Astrocyte (in vitro differentiated cells and primary cell): ENCODE data around the gene CDC37L1. TPM values are rescaled to one million over a fixed set of nuclear protein-coding genes. Genes with fewer than 3 reads are reported as not detected.

Experiments used
- DNase-seq: peaks from one replicate; pipeline ENCODE4 v3.0.0-alpha.2; 2010; ENCODE audit warnings: low read depth
- FAIRE-seq: peaks from 2 replicates; lab custom pipeline; 2011; peaks lifted over from hg19 to GRCh38; lab: Jason Lieb, UNC
- H2AFZ ChIP-seq: 2 replicates; pipeline ENCODE4 v1.6.0; 2012; ENCODE audit warnings: low read depth, low read length, inconsistent platforms
- H3K27ac ChIP-seq: 2 replicates; pipeline ENCODE4 v1.5.1; 2011; ENCODE audit warnings: low read depth, low read length, inconsistent platforms
- H3K27me3 ChIP-seq: 2 replicates; pipeline ENCODE4 v1.6.0; 2011; ENCODE audit warnings: low read length, inconsistent platforms; ENCODE audit not compliant: insufficient read depth
- H3K36me3 ChIP-seq: 2 replicates; pipeline ENCODE4 v1.5.1; 2011; ENCODE audit warnings: low read length, inconsistent platforms; ENCODE audit not compliant: insufficient read depth
- H3K4me1 ChIP-seq: 2 replicates; pipeline ENCODE4 v1.5.1; 2011; ENCODE audit warnings: low read length, inconsistent platforms; ENCODE audit not compliant: insufficient read depth
- H3K4me2 ChIP-seq: 2 replicates; pipeline ENCODE4 v1.6.0; 2012; ENCODE audit warnings: low read length, inconsistent platforms
- H3K4me3 ChIP-seq: 2 replicates; pipeline ENCODE4 v1.5.1; 2011; ENCODE audit warnings: low read depth, mild to moderate bottlenecking, low read length, inconsistent platforms; ENCODE audit not compliant: insufficient read depth
- H3K79me2 ChIP-seq: 2 replicates; pipeline ENCODE4 v1.6.0; 2012; ENCODE audit warnings: mild to moderate bottlenecking, low read length, inconsistent platforms; ENCODE audit not compliant: insufficient read depth
- H3K9ac ChIP-seq: 2 replicates; pipeline ENCODE4 v1.6.0; 2012; ENCODE audit warnings: mild to moderate bottlenecking, low read length, inconsistent platforms
- H3K9me3 ChIP-seq: 2 replicates; pipeline ENCODE4 v1.5.1; 2012; ENCODE audit warnings: low read depth, mild to moderate bottlenecking, low read length, inconsistent platforms; ENCODE audit not compliant: insufficient read depth
- H4K20me1 ChIP-seq: 2 replicates; pipeline ENCODE4 v1.6.0; 2012; ENCODE audit warnings: low read length, inconsistent platforms; ENCODE audit not compliant: insufficient read depth
- H3K27ac Mint-ChIP-seq: one replicate; pipeline ENCODE4 v1.8.0; 2021; ENCODE audit warnings: mild to moderate bottlenecking, mixed read lengths; ENCODE audit not compliant: unreplicated experiment
- H3K27me3 Mint-ChIP-seq: one replicate; pipeline ENCODE4 v1.8.0; 2021; ENCODE audit warnings: low read depth, mixed read lengths; ENCODE audit not compliant: unreplicated experiment
- H3K36me3 Mint-ChIP-seq: one replicate; pipeline ENCODE4 v1.8.0; 2021; ENCODE audit warnings: low read depth, mixed read lengths; ENCODE audit not compliant: unreplicated experiment
- H3K4me1 Mint-ChIP-seq: one replicate; pipeline ENCODE4 v1.8.0; 2021; ENCODE audit warnings: low read depth, mixed read lengths; ENCODE audit not compliant: unreplicated experiment
- H3K4me3 Mint-ChIP-seq: one replicate; pipeline ENCODE4 v1.8.0; 2021; ENCODE audit warnings: mild to moderate bottlenecking, moderate library complexity, mixed read lengths; ENCODE audit not compliant: unreplicated experiment
- H3K9me3 Mint-ChIP-seq: one replicate; pipeline ENCODE4 v1.8.0; 2021; ENCODE audit warnings: mild to moderate bottlenecking, mixed read lengths; ENCODE audit not compliant: unreplicated experiment
- CTCF ChIP-seq: IDR thresholded peaks from 2 replicates; pipeline ENCODE4 v1.5.1; 2011; ENCODE audit warnings: low read depth, mild to moderate bottlenecking, inconsistent platforms, low read length, moderate library complexity; ENCODE audit not compliant: insufficient read depth
- EZH2 ChIP-seq: IDR thresholded peaks from 2 replicates; pipeline ENCODE4 v1.6.1; 2012; ENCODE audit warnings: mild to moderate bottlenecking, low read length, inconsistent platforms; ENCODE audit not compliant: insufficient read depth
- total RNA-seq: library from RNA; stranded (reverse); gene quantifications from 2 replicates; pipeline ENCODE4 v1.2.1, GENCODE V29; 2021

Gene CDC37L1
- total RNA-seq, 1 donor from 2014 or later, result 16.1 TPM

DNA sequence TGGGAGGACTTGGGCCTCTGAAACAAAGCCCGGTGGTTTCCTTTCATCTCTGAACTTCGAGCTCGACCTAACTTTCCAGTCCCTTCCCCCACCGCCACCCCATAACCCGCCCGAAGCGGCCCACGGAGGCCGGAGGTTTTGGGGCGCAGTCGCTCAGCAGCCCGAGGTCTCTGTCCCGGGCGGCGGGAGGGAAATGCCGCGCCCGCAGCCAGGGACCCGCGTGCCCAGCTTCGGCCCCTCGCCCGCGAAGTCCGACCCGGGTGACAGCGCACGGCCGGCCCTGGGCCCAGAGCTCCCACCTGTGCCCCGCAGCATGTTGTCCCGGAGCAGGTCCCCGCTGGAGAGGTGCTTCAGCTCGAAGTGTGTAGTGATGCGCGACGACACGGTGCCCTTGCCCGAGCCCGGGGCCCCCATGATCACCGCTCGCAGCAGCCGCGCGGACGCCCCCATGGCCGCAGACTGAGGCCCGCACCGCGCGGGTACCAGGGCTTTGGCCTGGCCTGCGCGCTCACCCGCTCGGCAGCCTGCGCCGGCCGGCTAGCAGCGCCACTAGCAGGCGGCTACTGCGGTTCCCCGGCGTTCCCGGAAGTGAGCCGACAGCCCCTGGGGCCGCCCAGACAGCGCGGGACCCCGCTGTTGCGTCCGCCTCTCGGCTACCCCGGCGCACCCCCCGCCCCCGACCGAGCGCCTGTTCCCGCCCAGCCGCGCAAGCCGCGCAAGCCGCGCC is 61.4 kb downstream of the CDC37L1 start, which contains the start of gene AK3:
TSS of gene AK3 (minus strand) at position 565 of the 727 bp plus-strand sequence. CDS start at position 450, 115 bp downstream.
- H3K36me3 Mint-ChIP-seq, result peaks cover 3% of the 10 kb centered on the region
- FAIRE-seq (no peak), DNase-seq (peak; percentile 74)
- peak within 1 kb of the TSS; percentile 87 for H3K4me3 Mint-ChIP-seq
- Histone ChIP-seq H3K27me3 (no peaks in the 10 kb centered on the region), H3K4me2 (peak within 1 kb of the TSS; percentile 94), H3K36me3 (no peaks in the 10 kb centered on the region), H4K20me1 (peaks cover 8% of the 10 kb centered on the region), H3K9me3 (no peaks in the 10 kb centered on the region), H3K27ac (peak within 1 kb of the TSS; percentile 53), H3K79me2 (peaks cover 45% of the 10 kb centered on the region), H3K4me1 (no peaks in the 10 kb centered on the region), H3K9ac (peak within 1 kb of the TSS; percentile 86), H2AFZ (peak within 1 kb of the TSS; percentile 89), H3K4me3 (peak within 1 kb of the TSS; percentile 77)
- H3K27me3 Mint-ChIP-seq, result no peaks in the 10 kb centered on the region
- no peak for TF ChIP-seq EZH2
- no peak for TF ChIP-seq CTCF
- peaks cover 2% of the 10 kb centered on the region for H3K9me3 Mint-ChIP-seq
- H3K4me1 Mint-ChIP-seq, result peaks cover 18% of the 10 kb centered on the region
- peak within 1 kb of the TSS; percentile 90 for H3K27ac Mint-ChIP-seq

DNA sequence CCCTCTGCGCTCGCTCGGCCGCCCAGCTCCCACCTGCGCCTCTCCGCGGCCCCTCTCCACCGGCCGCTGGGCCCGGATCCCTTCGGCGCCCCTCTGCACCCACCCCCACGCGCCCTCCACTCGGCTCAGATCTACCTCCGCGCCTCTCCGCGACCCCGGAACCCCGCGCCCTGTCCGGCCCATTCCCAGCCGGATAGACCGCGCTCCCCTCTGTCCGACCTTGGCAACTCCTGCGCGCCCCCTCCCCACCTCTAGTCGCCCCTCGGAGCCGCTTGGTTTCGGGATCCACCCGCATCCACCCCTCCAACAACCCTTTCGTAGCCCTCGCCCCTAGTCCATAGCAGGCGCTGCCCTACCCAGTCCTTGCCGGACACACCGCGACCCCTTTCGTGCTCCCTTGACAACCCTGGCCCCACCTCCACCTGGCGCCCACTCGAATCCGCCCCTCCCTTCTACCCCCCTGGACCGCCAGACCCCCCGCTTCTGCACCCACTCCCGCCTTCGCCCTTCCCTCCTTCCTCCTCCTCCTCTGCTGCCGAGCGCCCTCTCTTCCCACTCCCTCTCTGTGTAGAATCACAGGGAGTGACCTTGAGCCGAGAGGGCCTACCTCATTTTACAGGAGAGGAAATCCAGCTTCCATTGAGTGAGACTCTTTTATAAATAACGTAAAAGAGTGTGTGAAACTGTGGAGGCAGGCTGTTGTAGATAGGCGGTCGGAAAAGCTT is 62.2 kb downstream of the CDC37L1 start:
- Mint-ChIP-seq H3K27ac (peak overlapping the region; percentile 76), H3K27me3 (no peaks in the 10 kb centered on the region), H3K9me3 (peaks cover 2% of the 10 kb centered on the region), H3K4me1 (peaks cover 18% of the 10 kb centered on the region), H3K36me3 (peaks cover 3% of the 10 kb centered on the region), H3K4me3 (peak overlapping the region; percentile 84)
- Histone ChIP-seq H3K27ac (no peak overlapping the region), H3K4me2 (peak overlapping the region; percentile 94), H4K20me1 (peaks cover 7% of the 10 kb centered on the region), H3K9ac (peak overlapping the region; percentile 86), H3K4me3 (peak overlapping the region; percentile 77), H3K9me3 (no peaks in the 10 kb centered on the region), H3K36me3 (no peaks in the 10 kb centered on the region), H3K79me2 (peaks cover 40% of the 10 kb centered on the region), H3K4me1 (no peaks in the 10 kb centered on the region), H2AFZ (peak overlapping the region; percentile 72), H3K27me3 (no peaks in the 10 kb centered on the region)
- TF ChIP-seq EZH2 (no peak), CTCF (no peak)
- FAIRE-seq (no peak), DNase-seq (no peak)
